NAMALWA (cell line): ENCODE data around the gene DGCR8.

ENCODE experiments used
- DNase-seq: peaks from one replicate; pipeline ENCODE4 v3.0.0-alpha.2; 2015; ENCODE audit warnings: low spot score

Gene DGCR8

DNA sequence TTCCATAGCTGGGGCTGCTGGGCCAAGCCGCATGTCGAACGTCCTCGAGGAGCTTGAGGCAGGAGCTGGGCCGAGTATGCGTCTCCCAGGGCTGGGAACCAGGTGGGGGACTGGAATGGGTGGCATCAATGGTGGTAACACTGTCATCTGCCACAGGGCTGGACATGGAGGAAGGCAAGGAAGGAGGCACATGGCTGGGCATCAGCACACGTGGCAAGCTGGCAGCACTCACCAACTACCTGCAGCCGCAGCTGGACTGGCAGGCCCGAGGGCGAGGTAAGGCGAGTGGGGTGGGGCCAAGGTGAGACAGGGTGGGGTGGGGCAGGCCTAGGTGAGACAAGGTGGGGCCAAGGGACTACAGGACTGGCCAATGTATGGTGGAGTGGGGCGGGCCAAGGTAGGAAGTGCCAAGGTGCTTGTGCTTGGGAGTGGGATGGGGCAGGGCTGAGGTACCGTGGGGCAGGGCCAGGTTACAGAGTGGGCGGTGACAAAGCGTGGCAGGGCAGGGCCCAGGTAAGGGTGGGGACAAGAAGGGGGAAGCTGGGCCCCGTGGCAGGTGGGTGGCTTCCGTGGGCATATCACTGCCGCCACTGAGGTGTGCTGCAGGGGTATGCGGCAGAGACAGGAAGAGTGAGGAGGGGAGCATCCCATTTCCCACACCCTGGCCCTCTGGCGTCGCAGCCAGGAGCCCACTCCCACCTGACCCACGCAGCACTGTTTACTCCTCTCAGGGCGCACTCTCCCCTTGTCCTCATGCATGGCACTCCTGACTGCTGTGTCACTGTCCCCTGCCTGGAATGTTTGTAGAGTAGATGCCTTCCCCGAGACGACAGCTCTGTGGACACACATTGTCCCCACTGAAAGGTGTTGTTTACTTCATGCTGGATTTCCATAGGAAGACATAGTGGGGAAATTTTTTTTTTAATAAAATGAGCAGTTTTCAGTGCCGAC, 27.5 kb upstream of the DGCR8 start:
- no peak for DNase-seq

- no peak for DNase-seq
Measured at GRCh38 chr22:20053407-20054033, 26.5 kb upstream of the DGCR8 start.

DNA sequence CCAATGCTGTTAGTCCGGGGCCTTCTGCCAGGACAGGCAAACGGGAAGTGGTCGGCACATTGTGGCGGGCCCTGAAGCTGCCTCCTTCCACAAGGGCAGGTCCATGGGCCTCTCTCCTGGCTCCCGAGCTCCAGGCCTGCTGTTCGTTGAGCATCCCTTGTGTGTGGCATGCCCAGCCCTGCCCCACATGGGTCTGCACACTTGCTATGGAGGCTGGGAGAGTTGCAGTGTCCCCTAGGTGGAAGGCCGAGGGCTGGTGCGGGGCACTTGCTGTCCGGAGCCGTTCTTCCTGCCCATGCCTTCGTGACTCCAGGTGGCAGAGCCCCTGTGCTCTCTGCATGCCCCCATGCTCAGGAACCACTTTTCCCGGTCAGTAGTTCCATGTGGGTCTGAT, 26.0 kb upstream of the DGCR8 start:
- DNase-seq, result no peak

- no peak for DNase-seq
Measured at GRCh38 chr22:20054485-20054884, 25.6 kb upstream of the DGCR8 start.

- DNase-seq, result no peak
Measured at GRCh38 chr22:20055144-20055543, 24.9 kb upstream of the DGCR8 start.

GRCh38 chr22:20055654-20056053, 24.4 kb upstream of the DGCR8 start:
- DNase-seq, result no peak

GRCh38 chr22:20056161-20056560, 23.9 kb upstream of the DGCR8 start:
- no peak for DNase-seq

DNA sequence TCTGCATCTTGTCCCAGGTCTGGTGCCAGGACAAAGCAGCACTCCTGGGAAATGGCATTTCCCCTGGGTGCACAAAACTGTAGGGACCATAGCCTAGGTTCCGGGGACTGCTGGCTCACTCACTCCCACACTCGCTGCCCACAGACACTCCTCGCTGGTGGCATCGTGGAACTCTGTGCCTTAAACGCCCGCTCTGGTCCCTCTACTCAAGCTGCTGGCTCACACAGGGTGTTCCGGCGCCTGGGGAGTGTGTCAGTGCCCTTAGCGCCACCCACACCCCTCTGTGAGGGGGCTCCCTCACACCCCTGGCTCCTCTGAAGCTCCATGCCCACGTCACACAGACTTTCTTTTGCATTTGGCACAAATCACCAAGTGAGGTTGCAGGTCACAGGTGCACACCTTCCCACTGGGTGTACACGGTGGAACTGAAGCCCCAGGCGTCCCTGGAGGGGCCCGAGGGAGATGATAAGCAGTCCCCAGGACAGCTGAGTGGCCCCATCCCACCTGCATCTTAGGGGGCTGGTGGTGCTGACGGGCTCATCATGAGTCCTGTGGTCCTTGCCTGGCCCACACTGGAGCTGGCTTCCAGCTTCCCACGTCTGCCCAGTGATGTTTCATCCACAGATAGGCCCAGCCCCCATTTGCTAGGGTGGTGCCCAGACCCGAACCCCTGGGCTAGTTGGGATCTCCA, 23.2 kb upstream of the DGCR8 start:
- DNase-seq, result no peak

DNA sequence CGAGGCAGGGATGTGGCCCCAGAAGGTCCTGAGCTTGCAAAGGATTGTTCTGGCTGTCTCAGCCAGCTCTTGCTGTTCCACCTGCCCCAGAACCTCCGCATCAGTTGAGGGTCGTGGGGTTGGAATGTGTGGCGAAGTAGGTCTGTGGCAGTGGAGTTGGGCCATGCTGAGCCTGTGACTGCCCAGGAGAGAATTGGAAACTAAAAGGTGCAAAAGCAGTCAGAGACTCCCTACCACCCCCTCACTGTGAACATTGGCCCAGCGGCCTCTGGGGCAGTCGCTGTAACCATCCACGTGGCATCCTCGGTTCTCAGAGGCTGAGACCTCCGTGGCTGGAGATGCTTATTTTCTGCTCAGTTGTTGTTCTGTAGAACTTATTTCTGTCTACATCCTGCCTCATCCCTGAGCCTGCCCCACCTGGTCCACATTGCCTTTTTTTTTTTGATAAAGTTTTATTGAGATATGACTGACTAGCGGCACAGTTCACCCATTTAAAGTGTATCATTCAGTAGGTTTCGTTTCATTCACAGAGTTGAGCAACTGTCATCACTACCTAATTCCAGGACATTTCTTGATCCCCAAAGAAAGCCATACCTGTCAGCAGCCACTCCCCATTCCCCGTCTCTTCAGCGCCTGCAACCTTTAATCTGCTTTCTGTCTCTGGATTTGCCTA, 22.3 kb upstream of the DGCR8 start:
- DNase-seq, result no peak

- DNase-seq, result no peak
Measured at GRCh38 chr22:20058989-20059770, 20.9 kb upstream of the DGCR8 start.

DNA sequence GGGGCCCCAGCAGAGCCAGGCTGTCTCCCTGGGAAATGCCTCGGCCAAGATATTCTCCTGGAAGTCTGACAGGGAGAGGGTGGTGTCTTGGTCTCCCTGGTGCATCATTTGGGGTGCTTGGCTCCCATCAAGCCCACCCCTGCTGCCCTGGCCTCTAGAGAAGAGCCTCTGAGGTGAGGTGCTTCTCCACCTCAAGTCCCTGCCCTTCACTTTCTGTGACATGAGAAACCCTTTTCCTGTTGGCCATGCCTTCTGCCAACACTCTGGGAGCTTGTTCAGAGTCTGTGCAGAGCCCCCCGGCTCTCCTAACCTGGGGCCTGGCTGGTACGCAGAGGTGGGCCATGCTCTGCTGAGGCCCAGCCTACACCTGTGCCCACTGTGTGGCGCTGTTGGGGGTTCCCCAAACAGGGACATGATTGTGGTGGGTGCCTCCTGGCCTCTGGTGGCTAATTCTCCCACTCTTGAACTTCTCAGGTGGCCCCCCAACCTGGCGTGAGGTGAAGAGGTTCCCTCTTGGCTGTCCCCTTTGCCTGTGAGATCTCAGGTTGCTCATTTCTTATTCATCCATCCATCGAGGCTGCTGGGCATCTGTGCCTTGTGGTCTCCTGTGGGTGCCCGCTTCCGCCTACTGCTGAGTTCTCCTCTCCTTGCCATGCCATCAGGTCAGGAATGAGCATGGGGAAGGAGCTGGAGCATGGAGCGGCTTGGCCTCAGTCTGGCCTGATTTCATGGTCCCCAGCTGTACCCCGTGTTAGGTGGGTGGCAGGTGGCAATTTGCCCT, 19.2 kb upstream of the DGCR8 start:
- no peak for DNase-seq

DNA sequence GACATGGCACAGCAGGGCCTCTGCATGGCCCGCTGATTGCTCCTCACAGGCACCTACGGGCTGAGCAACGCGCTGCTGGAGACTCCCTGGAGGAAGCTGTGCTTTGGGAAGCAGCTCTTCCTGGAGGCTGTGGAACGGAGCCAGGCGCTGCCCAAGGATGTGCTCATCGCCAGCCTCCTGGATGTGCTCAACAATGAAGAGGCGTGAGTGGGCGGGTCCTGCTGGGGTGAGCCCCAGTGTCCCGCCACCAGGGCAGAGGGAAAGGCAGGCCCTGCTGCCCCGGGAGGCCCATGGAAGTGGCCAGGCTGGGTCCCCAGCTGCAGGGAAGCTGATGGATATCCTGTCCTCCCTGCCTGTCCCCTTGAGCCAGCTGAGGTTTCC, 18.6 kb upstream of the DGCR8 start:
- DNase-seq, result no peak

GRCh38 chr22:20062043-20062765, 17.8 kb upstream of the DGCR8 start:
- no peak for DNase-seq

DNA sequence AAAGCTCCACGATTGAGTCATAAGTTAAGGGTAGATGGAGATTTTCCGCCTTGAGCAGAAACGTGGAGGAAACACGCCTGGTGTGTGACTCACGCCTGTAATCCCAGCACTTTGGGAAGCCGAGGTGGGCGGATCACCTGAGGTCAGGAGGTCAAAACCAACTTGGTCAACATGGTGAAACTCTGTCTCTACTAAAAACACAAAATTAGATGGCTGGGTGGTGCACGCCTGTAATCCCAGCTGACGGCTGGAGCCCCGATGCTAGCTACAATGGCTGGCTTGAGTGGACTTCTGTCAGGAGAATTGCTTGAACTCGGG, 17.3 kb upstream of the DGCR8 start:
- DNase-seq, result no peak

GRCh38 chr22:20063271-20064139, 16.5 kb upstream of the DGCR8 start:
- DNase-seq, result no peak

DNA sequence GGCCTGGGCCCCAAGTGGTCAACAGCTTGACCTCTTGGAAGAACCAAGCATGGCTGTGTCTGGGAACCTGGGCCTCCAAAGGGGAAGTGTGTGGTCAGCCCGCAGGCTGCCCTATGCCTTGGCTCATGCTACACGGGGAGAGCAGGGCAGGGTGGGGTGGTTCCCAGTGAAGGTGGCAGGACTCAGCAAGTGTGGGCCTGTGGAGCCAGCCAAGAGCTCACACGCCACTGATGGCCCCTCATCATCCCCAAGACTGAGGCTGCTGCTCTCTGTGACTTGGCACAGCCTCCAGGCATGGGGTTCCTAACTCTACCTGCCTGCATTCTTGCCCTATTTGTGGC, 15.9 kb upstream of the DGCR8 start:
- no peak for DNase-seq

GRCh38 chr22:20064545-20065262, 15.3 kb upstream of the DGCR8 start:
- no peak for DNase-seq

DNA sequence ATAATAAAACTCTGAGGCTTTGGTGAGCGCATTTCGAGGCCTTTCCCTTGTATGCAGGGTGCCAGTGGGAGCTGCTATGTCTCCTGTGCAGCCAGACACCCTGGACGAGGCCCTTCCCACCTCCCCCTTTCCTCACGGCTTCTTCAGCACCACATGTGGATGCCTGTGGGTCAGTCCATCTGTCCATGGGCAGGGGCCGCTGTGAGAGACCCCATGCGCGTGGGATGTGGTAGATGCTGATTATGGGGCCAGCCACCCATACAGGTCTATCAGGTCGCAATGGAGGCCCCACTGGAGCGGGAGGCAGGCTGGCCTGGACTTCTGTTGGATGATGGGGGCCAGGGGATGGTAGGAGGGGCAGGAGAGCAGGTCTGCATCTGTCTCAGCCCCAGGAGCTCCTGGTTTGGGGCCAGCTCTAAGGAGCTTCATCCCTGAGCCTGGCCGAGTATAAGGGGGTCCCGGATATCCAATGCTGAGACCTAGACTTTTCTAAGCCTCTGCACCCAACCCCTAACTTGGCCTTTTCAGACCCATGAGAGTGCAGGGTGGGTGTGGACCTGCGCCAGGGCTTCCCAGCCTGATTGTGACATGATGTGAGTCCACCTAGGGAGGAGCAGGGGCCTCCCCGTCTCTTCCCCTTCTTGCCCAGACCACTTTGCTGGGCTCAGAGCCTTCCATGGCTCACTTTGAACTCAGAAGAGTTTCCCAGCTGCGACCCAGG, 14.0 kb upstream of the DGCR8 start:
- no peak for DNase-seq
